Activated CD4-positive, alpha-beta memory T cell treated with anti-CD3 and anti-CD28 coated beads for 36 hours (primary cell): ENCODE data around the gene BST1. TPM values are rescaled to one million over a fixed set of nuclear protein-coding genes. Genes with fewer than 3 reads are reported as not detected.
A peak's percentile ranks its signal among the peaks of the same experiment; 100 is the strongest.

Experiments
- CTCF ChIA-PET: fragments of 350-600 bp; sonication (Branson Sonifier 250); formaldehyde crosslinking; loops from one replicate; lab custom pipeline; 2021; ENCODE audit warnings: antibody characterized with exemption, inconsistent platforms; lab: Charles Lee
- POLR2A ChIA-PET: fragments of 350-600 bp; sonication (Branson Sonifier 250); formaldehyde crosslinking; loops from one replicate; lab custom pipeline; 2021; ENCODE audit warnings: antibody characterized with exemption; lab: Charles Lee
- DNase-seq: peaks from one replicate; pipeline ENCODE4 v3.0.0-alpha.2; 2020
- H3K27ac Mint-ChIP-seq: one replicate; pipeline ENCODE4 v1.8.0; 2021; ENCODE audit warnings: mixed read lengths
- H3K27me3 Mint-ChIP-seq: one replicate; pipeline ENCODE4 v1.8.0; 2021; ENCODE audit warnings: mixed read lengths
- H3K36me3 Mint-ChIP-seq: one replicate; pipeline ENCODE4 v1.8.0; 2021; ENCODE audit warnings: mixed read lengths
- H3K4me1 Mint-ChIP-seq: one replicate; pipeline ENCODE4 v1.8.0; 2021; ENCODE audit warnings: low read depth, mixed read lengths
- H3K4me3 Mint-ChIP-seq: one replicate; pipeline ENCODE4 v1.8.0; 2021; ENCODE audit warnings: mild to moderate bottlenecking, mixed read lengths
- H3K9me3 Mint-ChIP-seq: one replicate; pipeline ENCODE4 v1.8.0; 2021; ENCODE audit warnings: mixed read lengths
- intact Hi-C: fragments of 100-400 bp; cut with micrococcal nuclease; formaldehyde crosslinking; loops from one replicate; pipeline ENCODE4 v1.15.1; 2023
- total RNA-seq, 2 experiments: library from RNA; stranded (reverse); gene quantifications; one replicate each; pipeline ENCODE4 v1.2.3, GENCODE V29; 2021

BST1 gene
- total RNA-seq, 2 experiments from 2014 or later = 0.19 to 0.67 TPM

- DNase-seq = no peak
- Mint-ChIP-seq H3K9me3 (no peaks in the 10 kb centered on the region), H3K4me3 (no peak overlapping the region), H3K36me3 (peaks cover 10% of the 10 kb centered on the region), H3K27me3 (no peaks in the 10 kb centered on the region), H3K27ac (no peak overlapping the region), H3K4me1 (peaks cover 10% of the 10 kb centered on the region)
- intact Hi-C loops = no loop called here
- ChIA-PET CTCF (no interaction called here), POLR2A (no interaction called here)
These were observed 26.0 kb upstream of the BST1 start for GRCh38 chr4:15676899-15677298.

DNA sequence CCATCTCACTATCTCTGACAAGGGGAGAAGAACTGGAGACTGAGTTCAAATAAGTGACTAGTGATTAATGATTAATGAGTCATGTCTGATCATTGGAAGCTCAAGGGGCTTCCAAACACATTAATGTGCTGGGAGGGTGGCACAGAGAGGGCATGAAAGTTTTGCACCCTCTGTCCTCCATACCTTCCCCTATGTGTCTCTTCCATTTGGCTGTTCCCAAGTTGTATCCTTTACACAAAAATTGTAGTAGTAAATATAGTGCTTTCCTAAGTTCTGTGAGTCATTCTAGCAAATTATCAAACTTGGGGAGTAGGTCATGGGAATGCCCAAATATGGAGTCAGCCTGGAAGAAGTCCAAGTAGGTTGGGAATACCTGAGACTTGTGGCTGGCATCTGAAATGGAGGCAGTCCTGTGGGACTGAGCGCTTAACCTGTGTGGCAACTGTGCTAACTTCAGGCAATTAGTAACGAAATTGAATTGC is 25.3 kb upstream of the BST1 start:
- CTCF ChIA-PET = no interaction called here
- POLR2A ChIA-PET = no interaction called here
- intact Hi-C loops = no loop called here
- Mint-ChIP-seq H3K9me3 (no peaks in the 10 kb centered on the region), H3K4me3 (no peak overlapping the region), H3K27me3 (no peaks in the 10 kb centered on the region), H3K4me1 (peaks cover 13% of the 10 kb centered on the region), H3K36me3 (peaks cover 12% of the 10 kb centered on the region), H3K27ac (no peak overlapping the region)
- no peak for DNase-seq

DNA sequence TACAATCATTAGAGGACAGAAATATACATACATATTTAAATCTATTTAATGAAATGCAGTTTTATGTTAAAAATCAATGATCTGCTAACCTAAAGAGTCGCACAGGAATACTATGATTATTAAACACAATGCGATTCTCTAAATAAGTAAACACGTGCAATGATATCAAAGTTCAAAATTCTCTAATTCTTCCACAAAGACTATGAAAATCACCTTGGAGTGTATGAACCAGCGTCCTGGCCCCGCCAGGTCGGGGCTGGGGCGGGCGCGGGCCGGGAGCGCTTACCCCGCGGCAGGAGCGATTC is 21.8 kb upstream of the BST1 start:
- POLR2A ChIA-PET = interaction anchor here (1.3 to 1.9 kb wide), 3 partner anchors 9 to 26 kb away, joined by 3 to 12 read pairs (median 5); partner anchors contain the start of gene FBXL5
- CTCF ChIA-PET = interaction anchor here (0.7 to 1.9 kb wide), 5 partner anchors 22 to 275 kb away, joined by 3 to 7 read pairs (median 4); partner anchors contain the start of gene FBXL5
- Mint-ChIP-seq H3K27me3 (no peaks in the 10 kb centered on the region), H3K27ac (peak overlapping the region; percentile 95), H3K9me3 (no peaks in the 10 kb centered on the region), H3K36me3 (peaks cover 18% of the 10 kb centered on the region), H3K4me3 (peak overlapping the region; percentile 99), H3K4me1 (peaks cover 29% of the 10 kb centered on the region)
- intact Hi-C loops = loop anchor here (1.0 kb wide), 6 partner anchors 21 to 679 kb away; partner anchors contain the start of genes BST1, CD38, CPEB2 and FBXL5
- DNase-seq = no peak

GRCh38 chr4:15681372-15682241 is 21.3 kb upstream of the BST1 start, which contains the start of gene FAM200B:
TSS of gene FAM200B (plus strand) at chr4:15681827. CDS start at chr4:15686978, 5,151 bp downstream.
- peak within 1 kb of the TSS; percentile 99 for H3K4me3 Mint-ChIP-seq
- intact Hi-C loops = loop anchor here (1.0 kb wide), 6 partner anchors 21 to 679 kb away; partner anchors contain the start of genes BST1, CD38, CPEB2 and FBXL5
- peak within 1 kb of the TSS; percentile 95 for H3K27ac Mint-ChIP-seq
- H3K4me1 Mint-ChIP-seq = peaks cover 29% of the 10 kb centered on the region
- ChIA-PET POLR2A (interaction anchor here (0.6 to 1.9 kb wide), 5 partner anchors 10 to 67 kb away, joined by 3 to 12 read pairs (median 3); partner anchors contain the start of gene FBXL5), CTCF (interaction anchor here (0.6 to 1.9 kb wide), 8 partner anchors 18 to 224 kb away, joined by 3 to 7 read pairs (median 3); partner anchors contain the start of gene FBXL5)
- no peaks in the 10 kb centered on the region for H3K27me3 Mint-ChIP-seq
- peak; percentile 99 for DNase-seq
- no peaks in the 10 kb centered on the region for H3K9me3 Mint-ChIP-seq
- H3K36me3 Mint-ChIP-seq = peaks cover 23% of the 10 kb centered on the region

- ChIA-PET POLR2A (interaction anchor here (0.6 to 1.9 kb wide), 4 partner anchors 20 to 66 kb away, joined by 3 to 12 read pairs (median 4); partner anchors contain the start of gene FBXL5), CTCF (interaction anchor here (0.6 to 1.9 kb wide), 6 partner anchors 18 to 225 kb away, joined by 3 to 4 read pairs (median 3); partner anchors contain the start of gene FBXL5)
- Mint-ChIP-seq H3K36me3 (peaks cover 28% of the 10 kb centered on the region), H3K4me3 (peak overlapping the region; percentile 99), H3K4me1 (peaks cover 29% of the 10 kb centered on the region), H3K27me3 (no peaks in the 10 kb centered on the region), H3K27ac (peak overlapping the region; percentile 95), H3K9me3 (no peaks in the 10 kb centered on the region)
- no peak for DNase-seq
- intact Hi-C loops = no loop called here
These were observed 20.4 kb upstream of the BST1 start for GRCh38 chr4:15682242-15683142.

DNA sequence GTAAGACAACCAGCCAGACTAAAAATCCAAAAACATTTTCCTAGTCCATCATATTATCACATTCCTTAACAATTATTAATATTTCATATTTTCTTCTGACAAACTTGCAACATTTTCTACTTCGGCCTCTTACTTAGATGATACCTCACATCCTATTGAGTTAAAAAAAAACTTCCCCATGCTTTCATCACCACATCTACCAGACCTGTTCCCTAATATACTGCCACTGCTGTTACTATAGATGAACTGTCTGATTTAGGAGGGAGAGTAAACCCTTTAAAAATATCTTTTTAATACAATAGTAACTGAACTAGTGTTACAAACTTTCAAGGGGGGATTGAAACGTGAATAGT is 19.7 kb upstream of the BST1 start:
- Mint-ChIP-seq H3K27me3 (no peaks in the 10 kb centered on the region), H3K27ac (no peak overlapping the region), H3K9me3 (no peaks in the 10 kb centered on the region), H3K4me1 (peaks cover 26% of the 10 kb centered on the region), H3K4me3 (peak overlapping the region; percentile 15), H3K36me3 (peaks cover 28% of the 10 kb centered on the region)
- POLR2A ChIA-PET = no interaction called here
- DNase-seq = no peak
- intact Hi-C loops = no loop called here
- CTCF ChIA-PET = no interaction called here

DNA sequence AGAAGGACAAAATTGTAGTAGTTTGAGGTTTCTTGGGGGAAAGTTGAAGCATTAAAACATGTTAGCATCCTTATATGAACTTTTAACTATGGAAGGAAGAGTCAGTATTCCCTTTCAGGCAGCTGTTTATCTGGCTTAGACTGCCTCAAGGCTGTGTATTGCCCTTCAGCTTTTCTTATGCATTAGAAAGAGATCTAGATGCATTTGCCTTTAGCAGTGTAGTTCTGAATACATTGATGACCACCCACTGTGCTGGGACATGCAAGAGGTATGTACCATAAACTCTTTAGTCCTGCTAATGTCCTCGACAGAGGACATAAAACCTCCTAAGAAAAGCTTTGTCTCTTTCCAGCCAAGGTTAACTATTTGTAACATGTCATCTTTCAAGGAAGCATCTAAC is 18.4 kb upstream of the BST1 start:
- Mint-ChIP-seq H3K4me1 (peaks cover 26% of the 10 kb centered on the region), H3K27ac (no peak overlapping the region), H3K9me3 (no peaks in the 10 kb centered on the region), H3K4me3 (no peak overlapping the region), H3K27me3 (no peaks in the 10 kb centered on the region), H3K36me3 (peaks cover 35% of the 10 kb centered on the region)
- CTCF ChIA-PET = interaction anchor here (0.8 kb wide), 1 partner anchor 30 kb away, joined by 3 read pairs; no protein-coding TSS in a partner anchor
- intact Hi-C loops = no loop called here
- DNase-seq = no peak
- POLR2A ChIA-PET = no interaction called here

DNA sequence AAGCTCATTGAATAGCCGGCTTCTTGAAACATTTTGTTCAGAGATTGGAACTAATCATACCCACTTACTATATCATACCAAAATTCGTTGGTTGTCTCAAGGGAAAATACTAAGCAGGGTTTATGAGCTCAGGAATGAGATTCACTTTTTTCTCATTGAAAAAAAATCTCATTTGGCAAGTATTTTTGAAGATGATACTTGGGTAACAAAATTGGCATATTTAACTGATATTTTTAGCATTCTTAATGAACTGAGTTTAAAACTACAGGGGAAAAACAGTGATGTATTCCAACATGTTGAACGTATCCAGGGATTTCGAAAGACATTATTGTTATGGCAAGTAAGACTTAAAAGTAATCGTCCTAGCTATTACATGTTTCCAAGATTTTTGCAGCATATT is 14.8 kb upstream of the BST1 start:
- Mint-ChIP-seq H3K4me1 (peaks cover 11% of the 10 kb centered on the region), H3K9me3 (no peaks in the 10 kb centered on the region), H3K27me3 (no peaks in the 10 kb centered on the region), H3K36me3 (peaks cover 26% of the 10 kb centered on the region), H3K27ac (no peak overlapping the region), H3K4me3 (no peak overlapping the region)
- no peak for DNase-seq
- POLR2A ChIA-PET = no interaction called here
- CTCF ChIA-PET = interaction anchor here (1.1 kb wide), 1 partner anchor 118 kb away, joined by 3 read pairs; no protein-coding TSS in a partner anchor
- intact Hi-C loops = no loop called here

DNA sequence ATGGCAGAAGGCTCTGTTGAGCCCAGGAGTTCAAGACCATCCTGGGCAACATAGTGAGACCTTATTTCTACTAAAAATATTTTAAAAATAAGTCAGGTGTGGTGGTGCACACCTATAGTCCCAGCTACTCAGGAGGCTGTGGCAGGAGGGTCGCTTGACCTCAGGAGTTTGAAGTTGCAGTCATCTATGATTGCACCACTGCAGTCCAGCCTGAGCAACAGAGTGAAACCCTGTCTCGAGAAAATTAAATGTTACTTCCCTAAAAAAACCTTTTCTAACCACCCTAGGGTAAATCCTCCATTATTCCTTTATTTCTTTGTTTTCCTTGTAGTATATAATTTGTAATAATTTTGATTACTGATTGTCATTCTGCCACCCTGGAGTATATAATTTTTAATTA is 13.3 kb upstream of the BST1 start:
- no peak overlapping the region for H3K27ac Mint-ChIP-seq
- H3K27me3 Mint-ChIP-seq = no peaks in the 10 kb centered on the region
- H3K4me3 Mint-ChIP-seq = no peak overlapping the region
- DNase-seq = no peak
- H3K4me1 Mint-ChIP-seq = peaks cover 2% of the 10 kb centered on the region
- intact Hi-C loops = no loop called here
- POLR2A ChIA-PET = no interaction called here
- CTCF ChIA-PET = no interaction called here
- no peaks in the 10 kb centered on the region for H3K9me3 Mint-ChIP-seq
- peaks cover 24% of the 10 kb centered on the region for H3K36me3 Mint-ChIP-seq

GRCh38 chr4:15690020-15690809 is 12.7 kb upstream of the BST1 start:
- intact Hi-C loops = no loop called here
- Mint-ChIP-seq H3K4me3 (no peak overlapping the region), H3K9me3 (no peaks in the 10 kb centered on the region), H3K27me3 (no peaks in the 10 kb centered on the region), H3K36me3 (peaks cover 22% of the 10 kb centered on the region), H3K4me1 (no peaks in the 10 kb centered on the region), H3K27ac (no peak overlapping the region)
- no peak for DNase-seq
- ChIA-PET POLR2A (no interaction called here), CTCF (no interaction called here)
